Measurements from ENCODE around the gene ELMO1.

- TF ChIP-seq POLR2A (IDR thresholded peaks at IDR 0.05) (no peak), CTCF (IDR thresholded peaks at IDR 0.05) (no peak)
These were observed 96.9 kb downstream of the ELMO1 start for GRCh38 chr7:37351716-37352115.

Data from body of pancreas (tissue), 4 donors.